GM21786 (cell line): Measurements from ENCODE around the gene CHIT1.

ENCODE experiments used
- ATAC-seq: cut with Tn5 transposase; IDR thresholded peaks from one replicate; pipeline ENCODE4 v1.9.1; 2021; ENCODE audit not compliant: unreplicated experiment

CHIT1 gene

DNA sequence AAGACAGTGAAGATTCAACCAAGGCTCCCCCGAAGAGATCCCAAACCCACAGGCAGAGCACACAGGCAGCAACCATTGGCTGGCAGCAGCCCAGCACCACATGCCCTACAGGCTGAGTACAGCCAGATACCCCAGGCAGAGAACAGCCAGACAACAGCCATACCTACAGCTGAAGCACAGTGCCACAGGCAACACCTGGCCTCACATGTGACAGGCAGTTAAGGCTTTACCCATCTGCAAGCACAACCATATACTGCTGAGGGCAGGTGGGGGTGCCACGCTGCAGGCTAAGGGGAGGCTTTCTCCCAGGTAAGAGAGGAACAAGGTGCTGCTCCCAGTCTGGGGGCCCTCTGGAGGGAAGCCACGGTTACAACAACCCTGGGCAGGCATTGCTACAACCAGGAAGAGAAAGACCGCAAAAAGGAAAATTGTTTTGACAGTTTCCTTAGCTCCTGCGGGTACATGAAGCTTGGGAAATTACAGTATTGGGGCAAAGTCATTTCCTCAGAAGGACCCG is 12.3 kb downstream of the CHIT1 start:
- no peak for ATAC-seq

DNA sequence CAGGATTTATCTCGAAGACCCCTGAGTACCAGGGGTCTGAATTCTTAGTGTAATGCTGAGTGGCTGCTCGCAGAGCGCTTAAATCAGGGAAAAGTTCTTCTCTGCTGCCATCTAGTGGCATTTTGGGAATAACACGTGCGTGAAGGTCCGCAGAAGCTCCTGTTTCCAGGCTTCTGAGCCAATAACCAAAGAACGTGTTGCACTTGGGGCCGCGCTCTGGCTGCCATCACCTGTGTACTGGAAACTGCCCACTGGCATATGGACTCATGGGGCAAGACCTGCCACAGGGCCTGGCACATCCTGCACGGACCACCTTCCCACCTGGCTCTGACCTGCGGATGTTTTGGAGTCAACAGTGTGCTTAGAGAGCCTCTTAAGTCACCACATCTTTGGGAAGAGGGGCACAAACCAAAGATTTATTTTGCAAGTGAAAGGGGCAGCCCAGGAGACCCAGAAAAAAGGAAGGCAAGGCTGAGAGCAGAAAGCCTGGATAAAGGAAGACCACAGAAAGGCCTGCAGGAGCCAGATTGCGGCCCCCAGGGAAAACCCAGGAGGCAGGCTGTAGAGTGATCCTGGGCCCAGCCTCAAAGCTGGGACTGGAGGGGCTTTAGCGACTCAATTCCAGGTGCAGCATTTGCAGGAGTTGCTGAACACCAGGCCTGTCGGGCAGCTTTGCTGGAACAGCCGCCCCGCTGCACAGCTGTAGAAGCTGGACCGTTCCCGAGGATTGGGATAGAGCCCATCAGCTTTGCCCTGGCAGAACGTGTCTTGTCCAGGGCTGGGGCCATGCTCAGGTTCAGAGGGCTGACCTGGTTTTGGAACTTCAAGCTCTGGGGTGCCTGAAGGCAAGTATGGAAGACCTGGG is 13.0 kb downstream of the CHIT1 start:
- ATAC-seq: no peak

DNA sequence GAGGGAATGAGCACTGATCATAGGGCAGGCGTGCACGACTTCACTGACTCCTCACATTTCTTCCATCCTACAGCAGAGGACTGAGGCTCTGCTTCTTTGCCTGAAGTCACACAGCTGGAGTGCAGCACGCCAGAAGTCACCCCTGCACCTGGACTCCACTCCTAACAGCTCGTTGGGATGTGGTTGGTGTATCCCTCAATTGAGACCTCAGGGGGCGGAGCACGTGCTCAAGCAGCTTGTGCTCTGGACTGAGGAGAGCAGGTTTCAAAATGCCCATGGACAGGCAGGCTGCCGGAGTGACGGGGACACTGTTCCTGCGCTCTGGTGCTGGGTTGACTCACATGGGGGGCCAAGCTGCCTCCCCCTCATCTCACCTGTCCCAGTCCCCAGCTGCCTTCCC is 13.9 kb downstream of the CHIT1 start:
- ATAC-seq: no peak

DNA sequence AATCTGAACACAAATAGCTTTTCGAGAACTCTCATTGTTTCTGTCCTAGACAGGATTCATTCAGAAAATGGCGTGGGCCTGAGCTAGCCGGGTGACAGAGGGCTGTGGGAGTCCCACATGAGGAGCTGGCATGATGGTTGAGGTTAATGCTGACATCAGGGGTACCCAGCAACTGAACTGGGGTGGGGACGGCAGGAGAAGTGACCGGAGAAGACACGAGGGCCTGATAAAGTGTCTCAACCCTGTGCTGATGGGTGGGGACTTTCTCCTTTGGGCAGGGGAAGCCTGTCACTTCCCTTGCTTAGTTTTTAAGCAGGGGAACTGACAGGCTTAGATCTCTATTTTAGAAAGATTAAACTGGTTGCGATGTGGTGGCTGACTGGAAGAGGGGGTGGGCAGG is 14.6 kb downstream of the CHIT1 start:
- no peak for ATAC-seq

DNA sequence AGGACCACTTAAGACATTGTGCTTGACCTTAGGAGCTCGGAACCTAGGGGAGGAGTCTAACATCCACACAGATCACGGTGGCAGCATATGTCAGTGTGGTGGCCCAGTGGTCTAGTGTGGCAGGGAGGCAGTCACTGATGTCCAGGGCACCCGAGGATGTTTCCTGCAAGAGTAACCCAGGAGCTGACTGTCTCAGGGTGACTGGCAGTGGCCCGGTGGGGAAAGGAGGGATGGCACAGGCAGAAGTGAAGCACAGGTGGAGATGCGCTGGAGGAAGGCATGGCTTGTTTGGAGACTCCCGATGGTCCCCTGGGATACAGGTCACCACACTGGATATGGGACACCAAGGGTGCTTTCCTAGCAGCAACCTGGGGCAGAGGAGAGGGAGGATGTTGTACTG is 16.3 kb downstream of the CHIT1 start:
- ATAC-seq: no peak

DNA sequence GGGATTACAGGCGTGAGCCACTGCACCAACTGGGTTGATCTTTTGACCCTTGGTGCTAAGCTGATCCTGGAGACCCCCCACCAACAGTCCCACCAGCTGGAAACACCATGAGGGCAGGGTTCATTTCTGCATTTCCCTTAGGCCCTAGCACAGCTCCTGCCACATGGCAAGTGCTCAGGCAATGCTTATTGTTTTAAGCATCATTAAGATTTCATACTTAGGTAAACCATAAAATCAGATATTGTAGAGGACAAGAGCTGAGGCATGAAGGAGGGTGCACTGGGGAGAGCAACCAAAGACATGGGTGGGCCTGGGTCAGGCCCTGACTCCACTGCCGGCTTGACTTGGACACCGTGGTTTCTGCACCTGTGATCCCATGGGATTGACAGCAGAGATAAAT is 17.7 kb downstream of the CHIT1 start:
- ATAC-seq: no peak

DNA sequence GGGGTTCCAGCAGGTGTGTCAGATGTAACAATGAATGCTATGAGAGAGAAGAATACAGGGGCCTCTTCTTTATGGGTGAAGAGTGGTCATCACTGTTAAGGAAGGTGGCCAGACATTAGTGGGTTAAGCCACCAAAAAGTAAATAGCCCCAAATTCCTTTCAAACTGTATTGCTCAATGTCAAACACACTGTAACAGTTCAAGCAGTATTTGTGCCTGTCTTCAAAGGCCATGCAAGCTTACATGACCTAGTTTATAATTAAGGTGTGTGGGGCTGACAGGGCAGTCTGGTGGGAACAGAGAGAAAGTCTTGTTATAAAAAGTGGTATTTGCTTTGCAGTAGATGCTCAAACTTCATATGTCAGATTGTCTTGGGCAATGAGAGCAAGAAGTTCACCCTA is 18.5 kb downstream of the CHIT1 start:
- no peak for ATAC-seq

DNA sequence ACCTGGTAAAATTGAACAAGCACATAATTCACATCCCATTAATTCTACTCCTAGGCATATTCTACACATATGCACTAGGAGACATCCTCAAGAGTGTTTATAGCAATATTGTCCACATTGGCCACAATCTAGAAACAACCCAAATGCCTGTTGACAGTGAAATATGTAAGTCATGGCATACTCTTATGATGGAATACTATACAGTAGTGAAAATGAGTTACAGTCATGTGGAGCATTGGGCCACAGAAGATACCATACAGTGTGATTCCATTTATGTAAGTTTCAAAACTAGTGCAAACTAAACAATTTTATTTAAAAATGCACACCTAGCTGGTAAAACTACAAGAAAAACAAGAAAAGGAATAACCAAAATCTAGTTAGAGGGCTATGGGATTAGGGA is 19.1 kb downstream of the CHIT1 start:
- ATAC-seq: no peak

DNA sequence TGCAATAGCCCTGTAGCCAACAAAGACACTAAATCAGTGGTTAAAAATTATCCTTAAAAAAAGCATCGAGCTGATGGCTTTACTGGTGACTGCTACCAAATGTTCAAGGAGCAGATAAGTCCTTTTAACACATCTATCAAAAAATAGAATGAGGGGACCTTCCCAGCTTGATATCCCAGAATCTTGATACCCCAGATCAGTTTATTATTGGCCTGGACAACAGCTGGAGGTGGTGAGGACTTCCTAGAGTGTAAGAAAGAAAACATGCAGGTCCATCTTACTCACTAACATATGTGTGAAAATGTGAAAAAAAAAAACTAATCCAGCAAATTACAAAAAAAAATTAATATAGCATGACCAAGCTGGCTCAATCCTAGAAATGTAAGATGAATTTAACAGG is 21.3 kb downstream of the CHIT1 start:
- no peak for ATAC-seq

DNA sequence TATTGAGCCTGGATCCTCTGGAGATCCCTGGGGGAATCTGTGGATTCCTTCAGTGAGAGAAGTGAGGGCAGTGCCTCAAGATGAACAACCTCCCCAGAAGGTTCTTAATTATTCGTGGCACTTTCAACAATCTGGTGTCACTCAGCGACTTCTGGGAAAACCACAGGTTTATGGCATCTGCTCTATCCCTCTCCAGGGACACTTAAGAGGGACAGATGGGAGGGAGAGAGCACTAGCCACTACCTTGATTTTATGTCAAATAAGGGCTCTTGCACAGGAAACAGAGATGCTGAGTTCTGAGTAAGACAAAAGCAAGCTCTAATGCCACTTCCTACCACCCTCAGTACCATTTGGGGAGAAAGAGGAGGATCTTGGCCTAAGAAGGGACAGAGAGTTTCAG is 21.7 kb downstream of the CHIT1 start:
- no peak for ATAC-seq

DNA sequence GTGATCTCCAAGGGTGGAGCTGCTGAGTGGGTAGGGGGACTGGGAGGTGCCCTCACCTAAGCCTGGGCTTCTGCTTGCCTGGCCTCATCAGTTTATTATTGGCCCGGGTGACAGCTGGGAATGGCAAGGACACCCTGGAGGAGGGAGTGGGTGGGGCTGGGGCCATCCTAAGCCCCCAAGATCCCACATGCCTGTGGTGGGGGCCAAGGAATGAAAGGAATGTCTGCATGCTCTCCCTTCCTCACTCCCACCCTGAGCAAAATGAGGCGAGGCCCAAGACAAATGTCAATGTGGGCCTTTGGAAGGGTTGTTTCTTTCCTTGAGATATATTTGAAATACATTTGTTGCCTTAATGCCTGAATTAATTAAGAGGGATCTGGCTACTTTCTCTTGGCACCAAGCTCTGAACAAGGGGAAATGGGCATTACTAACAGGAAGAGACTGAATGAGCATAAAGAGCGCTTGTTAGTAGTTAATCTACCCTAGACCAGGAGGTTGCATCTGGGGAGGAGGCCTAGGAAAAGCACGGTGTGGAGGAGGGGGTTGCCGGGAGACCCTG is 23.3 kb downstream of the CHIT1 start:
- ATAC-seq: no peak

DNA sequence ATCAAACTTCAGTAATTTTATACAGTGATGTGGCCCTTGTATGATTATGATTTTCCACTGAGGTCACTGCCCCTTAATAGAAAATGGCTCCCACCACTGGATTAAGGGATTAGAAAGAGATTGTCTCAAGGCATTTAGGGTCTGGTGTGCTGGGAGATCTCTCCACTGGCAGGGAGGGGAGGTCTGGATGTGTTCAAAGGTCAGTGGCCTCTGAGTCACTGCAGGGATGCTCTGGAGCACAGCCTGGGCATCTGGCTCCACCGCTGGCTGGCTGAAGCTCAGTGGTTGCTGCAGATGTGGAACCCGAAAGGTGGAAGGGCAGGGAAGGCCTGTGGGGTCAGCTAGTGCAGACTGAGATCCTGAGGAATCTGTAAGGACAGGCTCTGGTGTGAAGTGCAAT is 24.7 kb downstream of the CHIT1 start:
- ATAC-seq: no peak

DNA sequence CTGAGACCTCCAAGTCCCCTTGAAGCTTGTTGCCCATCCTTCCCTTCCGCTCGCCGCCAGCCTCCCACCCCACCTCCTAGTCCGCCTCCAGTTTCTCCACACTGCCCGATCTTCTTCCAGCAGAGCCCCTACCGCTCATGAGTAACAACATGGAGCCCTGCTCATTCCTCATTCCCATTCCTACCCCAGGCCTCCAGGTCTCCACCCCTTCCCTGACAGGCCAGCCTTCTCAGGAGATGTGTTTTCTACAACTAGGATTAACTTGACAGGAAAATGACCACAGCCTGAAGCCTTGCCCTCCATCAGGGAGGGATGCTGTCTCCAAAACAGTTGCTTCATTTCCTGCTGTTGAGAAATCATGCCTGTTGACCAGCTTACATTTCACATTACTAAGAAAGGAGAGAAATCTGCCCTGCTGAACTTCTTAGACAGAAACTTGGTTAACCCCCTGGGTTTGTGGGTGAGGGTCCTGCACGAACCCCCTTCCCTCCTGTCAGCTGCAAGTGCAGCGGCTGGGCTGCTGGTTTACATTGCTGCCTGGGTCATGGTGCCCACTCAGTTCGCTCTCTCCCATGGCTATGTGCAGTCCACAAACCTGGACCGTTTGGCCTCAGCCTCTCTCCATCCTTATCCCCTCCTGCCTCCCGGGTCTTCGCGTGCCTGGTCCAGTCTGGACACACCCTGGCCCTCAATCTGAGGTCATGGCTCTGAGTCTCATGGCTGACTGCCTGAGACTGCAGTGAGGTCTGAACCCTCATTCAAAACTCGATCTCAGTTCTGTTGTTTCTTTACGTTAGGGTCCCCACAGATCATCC is 26.8 kb downstream of the CHIT1 start:
- no peak for ATAC-seq

DNA sequence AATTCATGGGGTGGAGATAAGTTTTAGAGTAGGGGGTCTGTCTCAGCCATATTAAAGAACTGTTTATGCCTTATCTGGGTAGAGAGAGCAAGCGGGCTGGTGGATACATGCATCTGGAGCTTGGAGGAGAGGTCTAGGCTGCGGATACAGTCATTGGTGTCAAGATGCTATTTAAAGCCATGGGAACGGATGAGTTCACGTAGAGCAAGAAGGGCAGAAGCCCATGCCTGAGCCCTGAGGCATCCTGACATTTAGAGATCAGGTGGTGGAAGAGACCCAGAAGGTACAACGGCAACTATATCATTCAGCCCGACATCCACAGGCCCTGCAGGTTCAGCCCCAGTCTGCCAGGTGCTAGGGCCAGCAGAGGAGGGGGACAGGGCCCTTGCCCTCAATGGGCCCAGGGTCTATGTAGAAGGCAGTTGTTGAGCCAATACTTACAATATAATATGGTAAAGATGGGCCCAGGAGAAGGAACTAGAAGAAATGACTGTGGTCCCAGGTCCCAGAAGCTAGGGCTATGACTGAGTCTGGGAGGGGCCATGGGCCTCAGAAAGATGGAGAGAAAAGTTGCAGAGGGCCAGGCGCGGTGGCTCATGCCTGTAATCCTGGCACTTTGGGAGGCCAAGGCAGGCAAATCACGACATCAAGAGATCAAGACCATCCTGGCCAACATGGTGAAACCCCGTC is 27.8 kb downstream of the CHIT1 start:
- ATAC-seq: no peak

DNA sequence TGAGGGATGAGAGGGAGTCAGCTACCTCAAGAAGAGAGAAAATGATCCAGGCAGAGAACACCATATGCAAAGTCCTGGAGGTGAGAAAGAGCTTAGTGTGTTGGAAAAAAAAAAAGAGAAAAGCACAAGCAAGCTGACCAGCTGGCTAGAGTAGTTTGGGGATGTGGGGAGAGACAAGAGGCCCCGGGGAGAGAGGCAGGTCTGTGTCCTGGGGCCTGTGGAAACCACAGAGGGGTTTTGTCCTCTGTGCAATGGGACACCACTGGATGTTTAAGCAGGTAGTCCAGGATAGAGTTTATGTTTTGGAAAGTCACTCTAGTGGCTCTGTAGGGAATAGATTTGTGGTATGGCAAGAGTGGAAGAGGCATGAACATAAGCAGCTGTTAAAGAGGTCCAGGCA is 28.6 kb downstream of the CHIT1 start:
- no peak for ATAC-seq

DNA sequence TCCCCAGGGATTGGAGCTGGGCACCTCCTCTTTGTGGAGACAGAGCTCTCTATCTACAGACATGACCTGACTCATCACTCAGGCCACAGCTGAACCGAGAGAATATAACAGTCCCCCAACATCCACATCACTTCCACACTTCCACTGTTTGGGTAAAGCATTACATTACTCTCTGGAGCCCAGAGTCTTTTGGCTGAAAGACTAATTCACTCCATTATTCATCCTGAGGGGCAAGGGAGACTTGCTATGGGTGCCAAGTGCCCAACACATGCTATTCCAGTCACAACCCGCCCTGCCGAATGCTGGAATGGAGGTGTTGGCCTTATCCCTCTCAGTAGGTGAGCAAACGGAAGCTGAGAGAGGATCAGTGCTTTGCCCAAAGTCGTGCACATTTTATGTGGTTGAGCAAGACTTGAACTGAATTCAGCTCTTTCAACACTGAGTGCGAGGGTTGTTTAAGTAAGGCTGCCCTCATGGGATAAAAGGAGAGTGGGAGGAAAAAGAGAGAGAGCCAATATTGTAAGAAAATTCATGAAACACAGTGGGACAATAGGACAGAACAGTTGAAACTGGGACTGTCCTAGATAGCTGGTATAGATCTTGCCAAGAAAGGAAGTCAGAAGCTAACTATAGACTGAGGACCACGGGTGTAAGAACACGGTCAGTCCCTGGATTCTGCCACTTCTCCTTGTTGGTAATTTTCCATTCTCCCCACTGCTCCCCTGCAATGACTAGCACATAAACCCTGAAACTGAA is 29.5 kb downstream of the CHIT1 start:
- ATAC-seq: no peak

DNA sequence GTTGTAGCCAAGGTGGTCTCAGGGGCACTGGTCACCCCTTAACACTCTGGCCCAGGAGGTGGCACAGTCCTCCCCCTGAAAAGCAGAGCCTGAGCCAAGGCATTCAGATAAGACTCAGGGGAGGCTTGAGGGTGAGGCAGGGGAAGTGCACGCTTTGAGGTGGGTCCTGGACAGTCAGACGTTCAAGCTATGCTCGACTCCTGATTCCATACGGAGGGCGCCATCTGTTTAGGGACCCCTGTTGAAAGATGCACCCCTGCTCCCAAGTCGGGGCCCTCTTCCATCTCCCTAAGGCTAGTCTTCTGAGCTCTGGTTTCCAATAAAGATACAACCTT is 30.0 kb downstream of the CHIT1 start:
- ATAC-seq: no peak

DNA sequence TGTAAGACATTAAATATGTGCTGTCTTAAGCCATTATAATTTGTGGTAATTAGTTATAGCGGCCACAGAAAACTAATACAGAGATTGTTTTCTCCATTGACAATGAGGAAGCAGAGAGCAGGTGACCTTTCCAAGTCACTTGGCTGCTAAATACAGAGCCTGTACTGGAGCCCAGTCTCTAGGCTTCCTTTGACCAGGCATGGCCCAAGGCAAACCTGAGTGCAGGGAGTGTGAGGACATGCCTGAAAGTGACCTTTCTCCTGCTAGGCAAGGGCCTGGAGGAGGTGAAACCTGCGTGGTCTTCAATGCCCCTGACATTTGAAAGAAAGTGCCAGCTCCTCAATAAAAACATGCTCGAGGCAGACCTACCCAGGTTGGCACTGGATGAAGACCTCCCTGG is 30.5 kb downstream of the CHIT1 start:
- no peak for ATAC-seq

DNA sequence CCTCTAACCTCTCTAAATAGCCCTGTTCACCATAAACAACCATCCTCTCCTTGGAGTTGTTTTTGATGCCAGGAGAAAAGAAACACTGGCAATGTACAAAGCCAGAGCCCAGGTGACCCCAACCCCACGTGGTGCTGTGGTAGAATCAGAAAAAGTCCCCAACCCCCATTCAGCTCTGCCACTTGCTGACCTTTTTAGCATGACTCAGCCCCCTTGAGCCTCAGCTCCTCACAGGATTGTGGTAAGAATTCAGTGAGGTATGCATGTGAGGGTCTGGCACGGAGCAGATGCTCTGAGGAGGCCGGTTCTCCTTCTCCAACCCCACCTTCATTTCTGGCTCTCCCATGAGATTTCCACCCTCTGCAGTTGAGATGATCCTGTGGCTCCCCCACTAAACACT is 31.8 kb downstream of the CHIT1 start:
- no peak for ATAC-seq

DNA sequence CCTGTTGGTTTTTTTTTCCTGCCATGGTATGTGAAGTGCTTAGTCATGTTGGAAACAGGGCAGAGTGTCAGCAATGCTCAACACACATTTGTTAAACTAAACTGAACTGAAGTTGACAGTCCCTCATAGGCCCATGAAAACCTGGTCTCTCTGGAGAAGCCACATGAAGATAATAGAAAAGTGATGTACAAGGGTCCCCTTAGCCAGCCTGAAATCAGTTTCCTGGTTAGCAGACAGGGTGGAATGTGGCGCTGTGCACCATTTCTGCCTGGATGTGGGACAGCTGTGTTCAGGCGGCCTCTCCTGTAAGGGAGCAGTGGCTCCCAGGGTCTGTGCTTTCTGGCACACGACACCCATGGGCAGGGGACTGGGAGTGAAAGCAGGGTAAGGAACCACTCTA is 33.1 kb downstream of the CHIT1 start:
- ATAC-seq: no peak

DNA sequence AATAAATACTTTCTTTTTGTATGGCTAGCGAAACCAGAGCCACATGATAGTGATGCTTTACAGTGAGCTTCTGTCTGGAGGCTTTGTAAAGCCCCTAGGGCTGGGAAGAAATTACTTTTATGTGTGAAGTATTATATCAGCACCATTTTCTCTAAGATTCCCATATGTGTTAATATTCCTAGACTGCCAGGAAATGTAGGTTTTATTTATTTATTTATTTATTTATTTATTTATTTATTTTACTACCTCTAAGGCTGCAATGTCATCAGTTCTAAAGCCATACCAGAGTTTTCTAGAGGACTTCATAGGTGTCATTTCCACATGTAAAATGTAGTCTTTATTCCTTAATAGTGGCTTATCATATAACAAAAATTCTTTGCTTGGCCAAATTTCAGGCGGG is 38.5 kb downstream of the CHIT1 start:
- no peak for ATAC-seq
